Lower lobe of right lung (tissue), 2 donors: Measurements from ENCODE around the gene ADAMTS20. TPM values are rescaled to one million over a fixed set of nuclear protein-coding genes. Genes with fewer than 3 reads are reported as not detected.

Source experiments
- ATAC-seq, 2 donors: fragments of 200-7000 bp; cut with Tn5 transposase; one replicate each; pipeline ENCODE4 v1.9.1; 2020 to 2022; ENCODE audit warnings: mild to moderate bottlenecking in 2 of 2, moderate library complexity in 2 of 2
- DNase-seq: peaks from one replicate; pipeline ENCODE4 v3.0.0-alpha.2; 2020
- H3K27ac ChIP-seq: fragments of 200-600 bp; one replicate; pipeline ENCODE4 v1.8.0; 2022
- H3K27me3 ChIP-seq: fragments of 200-600 bp; one replicate; pipeline ENCODE4 v1.8.0; 2022; ENCODE audit warnings: low read depth
- H3K36me3 ChIP-seq: fragments of 200-600 bp; one replicate; pipeline ENCODE4 v1.8.0; 2022; ENCODE audit warnings: mild to moderate bottlenecking
- H3K4me1 ChIP-seq: fragments of 200-600 bp; one replicate; pipeline ENCODE4 v1.8.0; 2022
- H3K4me3 ChIP-seq: fragments of 200-600 bp; one replicate; pipeline ENCODE4 v1.8.0; 2022; ENCODE audit warnings: mild to moderate bottlenecking
- H3K9me3 ChIP-seq: fragments of 200-600 bp; one replicate; pipeline ENCODE4 v1.8.0; 2022
- intact Hi-C: fragments of 100-400 bp; cut with DNase I; formaldehyde crosslinking; loops from one replicate; pipeline ENCODE4 v1.11.0; 2022
- total RNA-seq: library from RNA; stranded (reverse); fragmentation: NEBNext Ultra II Directional; extraction: Animal tissue kit (Norgen Biotek cat#: 25700); gene quantifications from one replicate; pipeline ENCODE4 v1.2.1, GENCODE V29; 2021
- TF ChIP-seq, protein P1 (sequence below): fragments of 200-600 bp; IDR thresholded peaks from one replicate; pipeline ENCODE4 v1.8.0; 2022; ENCODE audit warnings: antibody characterized with exemption, mild to moderate bottlenecking
- donor health status: DM: no; HTN: yes; CAD: no; lungs with severe emphysema.

The ADAMTS20 gene
- total RNA-seq, 1 donor from 2014 or later: not detected

DNA sequence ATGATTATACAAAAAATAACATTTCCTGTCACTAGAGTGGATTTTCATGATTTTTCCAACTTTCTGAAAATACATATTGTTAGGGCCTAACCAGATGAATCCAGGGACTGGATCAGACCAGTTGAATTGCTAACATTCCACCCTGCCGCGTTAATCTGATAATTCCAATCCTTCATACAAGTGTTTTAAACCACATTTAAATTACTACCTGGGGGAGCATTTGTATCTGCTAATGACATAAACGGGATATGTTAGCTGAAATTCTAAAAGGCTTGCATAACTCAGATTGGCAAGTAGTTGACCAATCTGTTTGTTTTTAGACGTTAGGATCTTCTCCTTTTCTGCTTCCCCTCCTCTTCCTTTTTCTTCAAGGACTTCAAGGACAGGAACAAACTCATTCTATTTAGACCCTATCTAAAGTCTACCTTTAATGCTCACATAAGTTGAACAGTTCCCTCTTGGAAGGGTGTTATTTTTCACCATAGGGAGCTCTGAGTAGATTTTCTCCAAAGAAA is 239.0 kb downstream of the ADAMTS20 start:
- Histone ChIP-seq H3K36me3 (no peaks in the 10 kb centered on the region), H3K27me3 (no peaks in the 10 kb centered on the region), H3K4me1 (no peaks in the 10 kb centered on the region), H3K4me3 (no peak overlapping the region), H3K9me3 (no peaks in the 10 kb centered on the region), H3K27ac (no peak overlapping the region)
- ATAC-seq (no peak), DNase-seq (no peak)
- intact Hi-C loops: no loop called here
- TF ChIP-seq, protein P1, sequence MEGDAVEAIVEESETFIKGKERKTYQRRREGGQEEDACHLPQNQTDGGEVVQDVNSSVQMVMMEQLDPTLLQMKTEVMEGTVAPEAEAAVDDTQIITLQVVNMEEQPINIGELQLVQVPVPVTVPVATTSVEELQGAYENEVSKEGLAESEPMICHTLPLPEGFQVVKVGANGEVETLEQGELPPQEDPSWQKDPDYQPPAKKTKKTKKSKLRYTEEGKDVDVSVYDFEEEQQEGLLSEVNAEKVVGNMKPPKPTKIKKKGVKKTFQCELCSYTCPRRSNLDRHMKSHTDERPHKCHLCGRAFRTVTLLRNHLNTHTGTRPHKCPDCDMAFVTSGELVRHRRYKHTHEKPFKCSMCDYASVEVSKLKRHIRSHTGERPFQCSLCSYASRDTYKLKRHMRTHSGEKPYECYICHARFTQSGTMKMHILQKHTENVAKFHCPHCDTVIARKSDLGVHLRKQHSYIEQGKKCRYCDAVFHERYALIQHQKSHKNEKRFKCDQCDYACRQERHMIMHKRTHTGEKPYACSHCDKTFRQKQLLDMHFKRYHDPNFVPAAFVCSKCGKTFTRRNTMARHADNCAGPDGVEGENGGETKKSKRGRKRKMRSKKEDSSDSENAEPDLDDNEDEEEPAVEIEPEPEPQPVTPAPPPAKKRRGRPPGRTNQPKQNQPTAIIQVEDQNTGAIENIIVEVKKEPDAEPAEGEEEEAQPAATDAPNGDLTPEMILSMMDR: no peak

DNA sequence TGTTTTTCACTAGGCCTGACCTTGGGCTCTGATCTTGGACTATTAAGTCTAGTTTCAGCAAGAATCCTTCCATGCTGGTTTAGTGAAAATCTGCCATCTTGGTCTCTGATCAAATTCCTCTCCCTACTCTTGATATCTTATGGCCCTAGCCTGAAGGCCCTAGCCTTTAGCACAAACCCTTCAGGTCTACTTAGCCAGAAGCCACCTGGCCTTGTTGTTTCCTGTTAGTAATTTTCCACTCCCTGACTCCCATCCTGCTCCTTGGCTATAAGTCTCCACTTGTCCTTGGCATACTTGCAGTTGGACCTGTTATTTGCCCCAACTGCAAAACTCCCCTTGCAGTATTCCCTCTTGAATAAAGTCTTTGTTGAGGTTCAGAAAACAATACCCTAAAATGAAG is 241.4 kb downstream of the ADAMTS20 start:
- no peak for DNase-seq
- intact Hi-C loops: no loop called here
- Histone ChIP-seq H3K36me3 (no peaks in the 10 kb centered on the region), H3K4me3 (no peak overlapping the region), H3K27ac (no peak overlapping the region), H3K9me3 (no peaks in the 10 kb centered on the region), H3K4me1 (no peaks in the 10 kb centered on the region), H3K27me3 (no peaks in the 10 kb centered on the region)
- ATAC-seq: no peak
- TF ChIP-seq, protein P1: no peak

DNA sequence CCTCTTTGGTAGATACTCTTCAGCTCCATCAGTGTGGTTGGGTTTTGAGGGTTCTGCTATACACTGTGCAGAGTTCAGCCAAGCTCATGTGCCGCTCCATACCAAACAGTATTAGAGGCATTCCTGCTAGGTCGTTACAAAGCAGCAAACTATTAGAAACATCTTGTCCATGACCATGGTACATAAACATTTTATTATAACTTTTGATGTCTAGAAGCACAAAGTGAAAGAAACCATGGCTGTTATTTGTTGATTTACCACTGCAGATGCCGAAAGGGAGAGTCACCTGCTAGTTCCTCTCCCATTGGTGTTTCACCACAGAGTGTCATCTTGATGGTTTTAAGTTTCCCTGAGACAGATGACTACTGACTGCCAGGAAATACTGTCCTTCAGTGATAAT is 242.0 kb downstream of the ADAMTS20 start:
- Histone ChIP-seq H3K9me3 (no peaks in the 10 kb centered on the region), H3K27ac (no peak overlapping the region), H3K4me3 (no peak overlapping the region), H3K4me1 (no peaks in the 10 kb centered on the region), H3K36me3 (no peaks in the 10 kb centered on the region), H3K27me3 (no peaks in the 10 kb centered on the region)
- TF ChIP-seq, protein P1: no peak
- DNase-seq: no peak
- no peak for ATAC-seq
- intact Hi-C loops: no loop called here

DNA sequence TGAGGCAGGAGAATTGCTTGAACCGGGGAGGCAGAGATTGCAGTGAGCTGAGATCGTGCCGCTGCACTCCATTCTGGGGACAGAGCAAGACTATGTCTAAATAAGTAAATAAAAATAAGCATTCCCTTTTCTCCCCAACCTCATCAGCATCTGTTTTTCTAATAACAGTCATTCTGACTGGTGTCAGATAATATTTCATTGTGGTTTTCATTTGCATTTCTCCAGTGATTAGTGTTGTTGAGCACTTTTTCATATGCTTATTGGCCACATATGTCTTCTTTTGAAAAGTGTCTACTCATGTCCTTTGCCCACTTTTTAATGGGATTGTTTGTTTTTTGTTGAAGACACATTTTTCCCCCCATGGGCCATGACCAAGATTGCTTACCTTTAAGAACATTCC is 243.2 kb downstream of the ADAMTS20 start:
- no peaks in the 10 kb centered on the region for H3K4me1 ChIP-seq
- H3K9me3 ChIP-seq: no peaks in the 10 kb centered on the region
- DNase-seq (no peak), ATAC-seq (no peak)
- H3K4me3 ChIP-seq: no peak overlapping the region
- H3K27me3 ChIP-seq: no peaks in the 10 kb centered on the region
- intact Hi-C loops: no loop called here
- H3K36me3 ChIP-seq: no peaks in the 10 kb centered on the region
- TF ChIP-seq, protein P1: no peak
- no peak overlapping the region for H3K27ac ChIP-seq

DNA sequence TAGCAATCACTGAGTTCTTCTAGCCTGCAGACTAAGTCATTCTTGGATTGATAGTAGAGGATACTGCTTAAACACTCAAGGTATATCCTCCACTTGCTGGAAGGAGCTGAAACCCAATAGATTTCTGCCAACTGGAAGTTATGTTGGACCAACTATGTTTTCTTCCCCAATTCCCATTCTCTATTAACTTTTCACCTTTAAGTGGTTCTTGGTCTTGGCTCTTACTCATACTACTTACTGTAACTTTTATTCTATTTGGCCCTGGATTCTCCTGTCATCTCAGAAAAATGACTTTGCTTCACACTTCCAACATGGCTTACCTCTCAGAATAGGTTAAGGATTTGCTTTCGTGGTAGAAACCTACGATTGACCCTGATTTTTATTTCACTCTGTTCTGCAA is 244.9 kb downstream of the ADAMTS20 start:
- TF ChIP-seq, protein P1: no peak
- no peaks in the 10 kb centered on the region for H3K27me3 ChIP-seq
- no peaks in the 10 kb centered on the region for H3K36me3 ChIP-seq
- intact Hi-C loops: no loop called here
- ATAC-seq (no peak), DNase-seq (no peak)
- no peak overlapping the region for H3K4me3 ChIP-seq
- H3K9me3 ChIP-seq: no peaks in the 10 kb centered on the region
- H3K27ac ChIP-seq: no peak overlapping the region
- H3K4me1 ChIP-seq: no peaks in the 10 kb centered on the region

DNA sequence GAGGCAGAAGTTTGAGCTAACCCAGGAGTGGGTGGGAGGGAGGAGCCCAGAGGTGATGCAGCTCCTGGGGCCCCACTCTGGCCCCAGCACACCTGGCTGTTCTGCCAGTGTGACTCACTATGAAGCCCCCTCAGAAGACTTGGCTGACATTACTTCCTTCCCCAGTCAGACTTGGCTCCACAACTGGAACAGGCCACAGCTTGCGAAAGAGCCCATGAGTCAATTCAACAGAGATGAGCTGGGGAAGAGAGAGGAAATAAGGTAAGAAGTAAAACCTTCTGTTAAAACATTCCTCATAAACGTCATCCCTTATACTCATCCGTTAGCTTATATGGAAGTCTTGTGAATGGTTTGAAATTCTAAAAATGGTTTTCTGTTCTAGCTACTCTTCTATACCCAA is 245.9 kb downstream of the ADAMTS20 start:
- TF ChIP-seq, protein P1: no peak
- Histone ChIP-seq H3K27me3 (no peaks in the 10 kb centered on the region), H3K4me1 (no peaks in the 10 kb centered on the region), H3K9me3 (no peaks in the 10 kb centered on the region), H3K27ac (no peak overlapping the region), H3K36me3 (no peaks in the 10 kb centered on the region), H3K4me3 (no peak overlapping the region)
- DNase-seq (no peak), ATAC-seq (no peak)
- intact Hi-C loops: no loop called here
